ENCODE results near the gene GAB1. TPM values are rescaled to one million over a fixed set of nuclear protein-coding genes. Genes with fewer than 3 reads are reported as not detected.

GAB1 gene
- total RNA-seq, 1 experiment from 2014 or later = 14.1 TPM

DNA sequence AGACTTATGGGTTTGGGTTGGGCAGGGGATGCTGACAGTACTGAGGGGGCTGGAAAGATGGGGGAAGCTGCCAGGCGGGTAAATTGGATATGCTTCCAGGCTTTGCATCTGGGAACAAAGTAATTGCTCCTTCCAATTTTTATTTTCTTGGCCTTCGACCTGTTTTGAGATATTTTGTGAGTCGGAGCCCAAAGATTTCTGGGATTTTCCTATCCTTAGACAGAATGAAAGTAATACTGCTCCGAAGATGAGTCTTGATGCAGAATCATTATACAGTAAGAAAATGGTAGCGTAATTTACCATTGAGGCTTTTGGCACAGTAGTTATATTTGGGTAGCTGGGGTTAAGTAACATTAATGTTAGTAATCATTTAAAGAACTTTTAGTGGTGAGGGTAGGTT is 178.2 kb downstream of the GAB1 start:
- Histone ChIP-seq H3K4me3 (ENCODE audit: insufficient read depth, low read depth, low read length) (peak overlapping the region; percentile 98), H3K27me3 (ENCODE audit: control insufficient read depth, insufficient read depth, low read length) (no peaks in the 10 kb centered on the region), H3K36me3 (replicated peaks; ENCODE audit: control insufficient read depth, insufficient read depth, low read length) (peaks cover 5% of the 10 kb centered on the region; the same call in 1 of the 2 replicates)
- DNase-seq = no peak

DNA sequence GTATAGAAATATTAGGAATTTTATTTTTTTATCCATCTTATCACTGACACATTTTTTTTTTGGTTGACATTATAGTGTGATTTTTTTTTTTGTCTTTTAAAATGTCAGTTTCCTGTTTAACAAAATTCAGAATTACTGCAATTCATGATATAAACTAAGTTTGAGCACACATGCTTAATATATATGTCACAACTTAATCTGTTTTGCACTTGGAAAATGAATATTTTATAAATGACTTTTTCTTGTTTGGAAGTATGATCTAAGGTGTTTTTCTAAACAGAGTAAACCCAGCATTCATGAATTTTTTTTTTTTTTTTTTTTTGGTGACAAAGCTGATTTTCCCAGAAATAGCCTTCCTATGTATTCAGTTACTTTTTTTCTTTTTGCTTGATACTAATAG is 179.2 kb downstream of the GAB1 start:
- Histone ChIP-seq H3K4me3 (ENCODE audit: insufficient read depth, low read depth, low read length) (no peak overlapping the region), H3K27me3 (ENCODE audit: control insufficient read depth, insufficient read depth, low read length) (no peaks in the 10 kb centered on the region), H3K36me3 (replicated peaks; ENCODE audit: control insufficient read depth, insufficient read depth, low read length) (peaks cover 5% of the 10 kb centered on the region; the same call in 1 of the 2 replicates)
- no peak for DNase-seq

DNA sequence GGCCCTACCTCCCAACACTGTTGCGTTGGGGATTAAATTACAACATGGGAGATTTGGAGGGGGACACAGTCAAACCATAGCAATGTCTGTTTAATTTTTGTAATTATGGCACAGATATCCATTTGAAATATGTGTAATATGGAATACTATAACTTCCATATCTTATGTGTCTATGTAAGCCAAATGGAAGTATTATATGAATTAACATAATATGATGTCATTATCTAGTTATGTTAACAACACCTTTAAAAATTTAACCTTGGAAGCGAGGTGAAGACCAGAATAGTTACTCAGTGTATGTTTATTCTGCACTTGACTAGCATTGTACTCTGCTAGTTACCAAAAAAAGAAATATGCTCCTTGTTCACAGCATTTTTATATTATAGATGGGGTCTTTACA is 181.1 kb downstream of the GAB1 start:
- no peak for DNase-seq
- no peak overlapping the region for H3K4me3 ChIP-seq (ENCODE audit: insufficient read depth, low read depth, low read length)
- H3K27me3 ChIP-seq (ENCODE audit: control insufficient read depth, insufficient read depth, low read length) = no peaks in the 10 kb centered on the region
- H3K36me3 ChIP-seq (replicated peaks; ENCODE audit: control insufficient read depth, insufficient read depth, low read length) = peaks cover 11% of the 10 kb centered on the region

Other genes with a start within 250 kb of the GAB1 start
- gene USP38, start 152.0 kb upstream of the GAB1 start, total RNA-seq (2014; rRNA removed; shearing (Covaris generic)) = 16.8 and 17.8 TPM in 2 replicates
- gene SMARCA5, start 176.8 kb downstream of the GAB1 start, total RNA-seq (2014; rRNA removed; shearing (Covaris generic)) = 64.1 and 107 TPM in 2 replicates